Activated CD8-positive, alpha-beta memory T cell treated with anti-CD3 and anti-CD28 coated beads, Interleukin-2, amount 50 U/mL, for 24 hours (primary cell): ENCODE measurements around the gene RBM47.
"Not testable (repeated sequence)": the region's sequence is repeated elsewhere in the genome, so short reads cannot be mapped to it uniquely, and the experiment has no call there.

ENCODE experiments used
- DNase-seq: peaks from one replicate; pipeline ENCODE4 v3.0.0-alpha.2; 2020; ENCODE audit errors: extremely low read depth

Gene RBM47

GRCh38 chr4:40446261-40446750 lies 183.4 kb downstream of the RBM47 start:
- DNase-seq = not testable (repeated sequence)

DNA sequence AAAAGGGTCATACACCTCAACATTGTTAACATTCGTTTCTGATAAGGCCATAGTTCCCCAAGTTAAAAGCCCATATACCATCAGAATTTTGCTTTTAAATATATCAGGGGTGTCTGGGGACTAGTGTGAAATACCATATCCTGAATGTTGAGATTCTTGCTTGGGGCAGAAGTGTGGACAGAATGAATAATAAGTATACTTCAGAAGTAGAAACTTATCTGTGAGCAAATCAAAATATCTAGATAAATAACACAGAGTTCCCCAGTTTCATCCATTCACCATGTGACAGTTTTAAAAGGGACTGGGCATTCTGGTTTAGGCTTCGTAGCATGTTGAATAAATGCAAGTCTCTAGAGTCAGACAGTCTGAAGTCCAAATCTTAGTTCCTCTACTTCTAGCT lies 184.0 kb downstream of the RBM47 start:
- DNase-seq = no peak

- DNase-seq = no peak
Measured at GRCh38 chr4:40441430-40441829, 188.2 kb downstream of the RBM47 start.

- no peak for DNase-seq
Measured at GRCh38 chr4:40439519-40439918, 190.1 kb downstream of the RBM47 start.

- DNase-seq = no peak
Measured at GRCh38 chr4:40438384-40439026, 191.2 kb downstream of the RBM47 start.

- DNase-seq = no peak
Measured at GRCh38 chr4:40437741-40438383, 191.8 kb downstream of the RBM47 start.

- DNase-seq = not testable (repeated sequence)
Measured at GRCh38 chr4:40435306-40435705, 194.4 kb downstream of the RBM47 start.

GRCh38 chr4:40434126-40434687 lies 195.5 kb downstream of the RBM47 start:
- DNase-seq = no peak

DNA sequence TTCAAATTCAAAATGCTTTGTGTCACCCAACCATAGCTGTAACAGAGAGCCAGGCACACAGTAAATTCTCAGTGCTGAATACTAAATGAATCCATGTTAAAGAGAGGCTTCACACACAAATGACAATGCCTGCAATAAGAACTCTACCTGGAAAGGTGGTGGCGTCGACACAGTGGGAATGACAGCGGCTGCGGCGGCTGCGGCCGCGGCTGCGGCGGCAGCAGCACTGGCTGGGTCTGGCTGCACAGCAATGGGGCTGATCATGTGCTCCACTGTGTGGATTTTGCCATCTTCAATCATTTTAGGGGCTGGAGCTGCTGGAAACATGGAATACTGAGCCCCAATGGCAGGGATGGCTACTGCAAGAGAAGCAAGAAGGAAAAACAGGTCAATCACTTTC lies 197.2 kb downstream of the RBM47 start:
- no peak for DNase-seq

DNA sequence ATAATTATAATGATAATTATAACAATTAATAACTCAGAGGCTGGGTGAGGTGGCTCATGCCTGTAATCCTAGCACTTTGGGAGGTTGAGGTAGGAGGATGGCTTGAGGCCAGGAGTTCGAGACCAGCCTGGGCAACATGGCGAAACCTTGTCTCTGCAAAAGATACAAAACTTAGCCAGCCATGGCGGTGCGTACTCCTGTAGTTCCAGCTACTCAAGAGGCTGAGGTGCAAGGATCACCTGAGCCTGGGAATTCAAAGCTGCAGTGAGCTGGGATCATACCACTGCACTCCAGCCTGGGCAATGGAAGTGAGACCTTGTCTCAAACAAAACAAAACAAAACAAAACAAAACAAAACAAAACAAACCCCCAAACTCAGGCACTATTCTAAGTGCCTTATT lies 201.8 kb downstream of the RBM47 start:
- not testable (repeated sequence) for DNase-seq

- no peak for DNase-seq
Measured at GRCh38 chr4:40427128-40427527, 202.5 kb downstream of the RBM47 start.

DNA sequence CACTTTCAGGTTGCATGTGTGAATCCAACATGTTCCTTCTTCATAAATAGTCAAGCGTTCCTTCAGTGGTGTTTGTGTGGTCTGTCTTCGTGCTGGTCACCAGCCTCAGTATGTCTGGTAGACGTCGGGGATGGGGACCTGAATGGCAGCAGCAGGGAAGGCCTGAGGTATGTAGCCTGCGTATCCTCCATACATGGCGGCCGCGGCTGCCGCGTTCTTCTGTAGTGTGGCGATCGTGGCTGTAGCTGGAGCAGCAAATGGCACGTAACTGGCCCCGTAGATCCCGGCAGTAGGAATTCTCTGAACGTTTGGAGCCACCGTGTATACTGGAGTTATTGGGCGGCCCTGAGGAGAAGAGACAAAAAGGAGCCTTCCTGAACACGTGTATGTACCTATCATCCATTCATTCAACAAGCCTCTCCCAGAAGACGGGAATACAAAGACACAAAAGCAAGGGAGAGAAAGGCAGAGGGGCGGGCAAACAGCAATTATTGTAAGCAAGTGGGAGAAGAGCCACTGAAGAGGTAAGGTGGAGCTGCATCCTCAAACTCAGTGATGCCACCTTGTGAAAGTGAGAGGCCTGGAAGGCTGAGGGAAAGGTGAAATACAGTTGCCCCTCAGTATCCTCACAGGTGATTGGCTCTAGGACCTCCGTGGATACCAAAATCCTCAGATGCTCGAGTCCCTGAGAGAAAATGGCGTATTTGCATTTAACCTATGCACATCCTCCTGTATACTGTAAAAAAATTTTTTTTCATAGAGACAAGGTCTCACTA lies 203.7 kb downstream of the RBM47 start:
- DNase-seq = no peak

DNA sequence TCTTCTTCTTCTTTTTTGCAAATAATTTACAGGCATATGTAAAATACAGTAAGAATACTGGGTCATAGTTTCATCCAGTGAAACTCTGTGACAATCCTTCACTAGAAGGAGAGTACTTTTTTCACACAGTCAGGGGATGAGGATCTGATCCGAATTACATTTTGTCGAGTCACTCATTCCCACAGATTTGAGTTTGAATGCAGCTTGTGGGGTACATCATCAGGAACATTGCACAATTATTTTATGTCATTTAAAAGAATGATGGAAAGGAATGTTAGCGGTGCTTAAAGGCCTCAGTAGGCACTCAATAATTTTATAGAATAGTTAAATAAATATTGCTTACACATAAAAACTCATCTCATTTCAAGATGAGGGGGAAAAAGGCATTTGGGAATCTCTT lies 205.9 kb downstream of the RBM47 start:
- DNase-seq = no peak

DNA sequence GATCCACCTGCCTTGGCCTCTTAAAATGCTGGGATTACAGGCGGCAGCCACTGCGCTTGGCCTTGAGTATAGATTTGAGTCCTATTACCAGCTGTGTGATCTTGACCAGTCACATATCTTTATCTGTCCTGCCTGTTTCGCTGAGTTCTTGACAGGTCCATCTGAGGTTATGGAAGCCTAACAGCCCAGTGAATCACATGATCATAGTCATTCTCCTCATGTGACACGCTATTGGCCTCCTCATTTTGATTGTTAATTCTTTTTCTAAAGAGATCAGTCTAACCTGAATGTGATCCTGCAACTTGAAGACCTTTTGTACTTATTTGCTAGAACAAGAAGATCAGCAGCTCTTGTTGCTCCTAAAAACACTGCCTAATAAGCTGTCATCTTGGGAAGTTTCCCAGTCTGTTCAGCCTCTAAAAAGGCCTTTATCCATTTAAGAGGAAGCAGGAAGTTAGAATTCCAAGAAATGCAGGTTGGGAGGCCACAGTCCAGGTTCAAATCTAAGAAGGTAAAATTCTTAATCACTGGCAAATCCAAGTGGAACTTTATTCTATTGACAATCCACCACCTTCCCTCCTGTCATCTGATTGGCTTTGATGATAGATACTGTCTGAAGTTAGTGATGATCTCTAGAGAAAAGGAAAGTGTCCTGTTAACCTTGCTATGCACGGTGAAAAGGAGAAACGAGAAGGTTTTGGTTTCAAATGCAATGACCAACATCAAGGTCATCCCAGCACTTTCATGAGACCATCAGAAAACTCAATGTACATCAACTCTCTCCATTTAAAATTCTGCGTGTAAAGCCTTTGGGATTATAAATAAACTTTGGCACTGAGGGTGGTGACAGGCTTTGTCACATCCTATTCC lies 207.6 kb downstream of the RBM47 start:
- DNase-seq = no peak

DNA sequence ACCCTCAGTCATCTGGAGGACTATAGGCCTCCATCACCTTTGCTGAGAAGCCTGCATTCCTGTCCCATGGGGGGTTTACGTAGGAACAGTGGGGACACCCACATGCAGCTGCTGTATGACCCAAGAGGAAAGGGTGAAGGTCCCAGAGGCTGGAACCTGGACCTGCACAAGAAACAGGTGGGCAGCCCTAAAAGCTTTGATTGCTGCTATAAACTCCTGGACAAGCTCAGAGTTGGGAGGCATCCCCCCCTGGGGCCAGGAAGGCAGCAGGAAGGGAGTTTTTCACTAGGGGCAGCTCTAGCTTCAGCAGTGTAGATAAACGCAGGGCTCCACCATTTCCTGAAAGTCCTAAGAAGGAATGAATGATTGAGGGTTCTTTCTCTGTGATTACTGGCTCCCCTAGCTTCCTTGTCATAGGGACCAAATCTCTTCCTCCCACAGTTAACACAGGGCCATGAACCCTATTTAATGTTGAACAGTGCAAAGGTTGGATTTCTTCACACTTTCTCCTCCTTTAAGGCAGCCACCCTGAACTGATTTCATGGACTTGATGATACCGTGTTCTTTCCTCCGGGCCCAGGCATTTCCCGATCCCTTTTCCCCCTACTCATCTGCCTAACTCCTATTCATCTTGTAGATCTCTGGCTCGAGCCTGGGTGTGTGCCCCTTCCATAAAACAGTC lies 210.3 kb downstream of the RBM47 start:
- DNase-seq = no peak

- DNase-seq = no peak
Measured at GRCh38 chr4:40418430-40419230, 211.0 kb downstream of the RBM47 start.

DNA sequence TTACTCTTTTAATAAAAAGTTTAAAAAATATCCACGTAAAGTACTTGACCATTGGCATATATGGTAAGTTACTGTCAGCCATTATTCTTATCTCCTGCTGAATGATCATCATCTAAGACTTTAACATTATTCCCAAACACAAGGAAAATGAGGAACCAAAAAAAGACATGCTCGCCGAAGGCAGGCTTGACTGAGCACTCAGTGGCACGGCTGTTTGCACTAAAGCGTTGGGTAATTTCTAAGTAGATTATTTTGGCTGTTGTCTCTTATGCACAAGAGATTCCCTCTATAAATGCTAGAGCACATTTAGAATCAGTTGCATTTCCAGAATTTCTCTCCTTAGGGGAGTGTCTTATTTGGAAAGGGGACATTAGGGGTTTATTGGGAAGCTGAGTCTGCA lies 211.7 kb downstream of the RBM47 start:
- DNase-seq = no peak

- no peak for DNase-seq
Measured at GRCh38 chr4:40414673-40415072, 215.0 kb downstream of the RBM47 start.

- DNase-seq = no peak
Measured at GRCh38 chr4:40412866-40413795, 216.5 kb downstream of the RBM47 start.
